NCI-H774 (cell line): ENCODE data around the gene NR4A2.

Experiments used
- DNase-seq: peaks from one replicate; lab custom pipeline; 2025; lab: John Stamatoyannopoulos, UW

NR4A2 gene

GRCh38 chr2:156332534-156333273 lies at the start of gene NR4A2:
Gene NR4A2 (minus strand): TSS chr2:156332721. CDS start chr2:156330186, 2,535 bp downstream.
- DNase-seq, result peak; percentile 93

GRCh38 chr2:156380117-156380645 lies 47.7 kb upstream of the NR4A2 start:
- no peak for DNase-seq

DNA sequence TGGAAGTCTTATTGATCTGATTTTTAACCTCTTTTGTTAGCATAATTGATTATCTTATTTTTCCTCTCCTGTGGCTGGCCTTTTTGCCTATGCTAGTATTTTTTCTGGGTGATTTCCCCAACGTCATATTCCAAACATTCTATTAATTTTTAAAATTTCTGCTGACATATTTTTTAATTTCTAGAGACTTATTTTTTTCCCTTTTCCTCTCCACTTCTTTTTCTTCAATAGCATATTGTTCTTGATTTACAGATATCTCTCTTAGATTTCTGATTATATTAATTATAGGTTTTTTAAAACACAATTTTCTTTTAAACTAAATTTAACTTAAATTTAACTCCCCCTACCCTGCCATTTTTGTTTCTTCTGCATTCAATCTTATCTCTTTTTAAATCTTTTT lies 47.2 kb upstream of the NR4A2 start:
- no peak for DNase-seq

DNA sequence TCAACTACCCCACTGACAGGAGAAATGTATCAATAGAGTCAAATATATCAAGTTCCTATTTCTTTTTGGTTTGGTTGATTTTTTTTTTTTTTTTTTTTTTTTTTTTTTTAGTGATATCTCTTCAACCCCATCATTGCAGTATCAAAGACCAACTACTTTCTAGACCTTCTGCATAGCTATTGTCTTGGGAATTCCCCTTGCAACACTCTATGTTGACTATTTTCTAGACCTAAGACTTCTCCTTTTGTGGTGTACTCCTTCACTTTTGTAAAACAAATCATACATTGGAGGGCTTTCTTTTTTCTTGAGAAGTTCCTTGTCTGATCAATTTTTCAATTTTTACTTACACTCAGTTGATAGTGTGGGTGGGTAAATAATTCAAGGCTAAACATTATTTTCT lies 46.5 kb upstream of the NR4A2 start:
- DNase-seq, result no peak

GRCh38 chr2:156366753-156367152 lies 34.2 kb upstream of the NR4A2 start:
- no peak for DNase-seq

DNA sequence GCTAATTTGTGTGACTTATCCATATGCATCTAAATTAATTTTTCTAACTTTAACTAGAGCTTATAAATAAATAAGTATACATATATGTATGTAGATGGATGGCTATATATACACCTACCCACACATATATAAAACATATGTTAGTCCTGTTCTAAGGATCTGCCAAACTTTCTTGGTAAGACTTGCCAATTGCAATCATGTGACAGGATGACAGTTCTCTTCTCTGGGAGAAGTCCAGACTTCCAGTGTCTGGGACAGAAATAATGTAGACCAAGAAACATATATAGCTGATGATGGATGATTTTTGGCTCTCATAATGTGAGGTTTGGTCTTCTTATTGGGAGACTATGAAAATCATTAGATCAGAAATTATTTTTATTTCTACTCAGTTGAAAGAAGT lies 30.6 kb upstream of the NR4A2 start:
- DNase-seq, result no peak

DNA sequence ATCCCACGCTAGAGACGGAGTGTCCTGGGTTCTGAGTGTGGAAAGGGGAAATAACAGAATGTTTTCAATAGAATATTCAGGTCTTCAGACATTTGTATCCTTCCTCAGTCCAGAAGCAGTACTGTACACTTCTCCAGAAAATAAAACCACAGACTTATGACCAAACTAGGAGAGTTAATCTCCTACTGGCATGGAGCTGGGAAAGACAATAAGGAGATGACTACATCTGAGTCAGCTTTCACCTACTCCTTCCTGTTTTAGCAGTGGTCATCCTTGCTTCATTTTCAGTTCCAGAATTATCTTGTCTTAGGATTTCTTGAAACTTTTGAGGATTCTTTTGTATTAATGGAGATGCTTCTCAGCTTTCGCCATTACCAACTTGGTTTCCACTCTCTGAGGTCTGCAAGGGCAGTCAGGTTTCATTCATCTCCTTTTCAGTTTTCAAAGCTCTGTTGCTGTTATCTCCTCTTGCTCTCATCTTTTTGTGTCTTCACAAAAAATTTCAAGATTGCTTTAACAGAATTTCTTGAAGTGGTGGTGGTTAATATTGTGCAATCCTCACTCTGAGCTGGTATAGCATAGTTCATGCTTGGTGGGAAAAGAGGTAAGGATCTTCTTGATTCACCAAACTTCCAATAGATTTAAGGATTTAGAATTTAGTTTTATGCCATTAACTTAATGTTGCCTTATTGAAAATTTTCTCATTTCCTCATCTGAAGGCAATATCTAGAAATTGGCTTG lies 23.7 kb upstream of the NR4A2 start:
- DNase-seq, result no peak

GRCh38 chr2:156352911-156353310 lies 20.4 kb upstream of the NR4A2 start:
- DNase-seq, result no peak

DNA sequence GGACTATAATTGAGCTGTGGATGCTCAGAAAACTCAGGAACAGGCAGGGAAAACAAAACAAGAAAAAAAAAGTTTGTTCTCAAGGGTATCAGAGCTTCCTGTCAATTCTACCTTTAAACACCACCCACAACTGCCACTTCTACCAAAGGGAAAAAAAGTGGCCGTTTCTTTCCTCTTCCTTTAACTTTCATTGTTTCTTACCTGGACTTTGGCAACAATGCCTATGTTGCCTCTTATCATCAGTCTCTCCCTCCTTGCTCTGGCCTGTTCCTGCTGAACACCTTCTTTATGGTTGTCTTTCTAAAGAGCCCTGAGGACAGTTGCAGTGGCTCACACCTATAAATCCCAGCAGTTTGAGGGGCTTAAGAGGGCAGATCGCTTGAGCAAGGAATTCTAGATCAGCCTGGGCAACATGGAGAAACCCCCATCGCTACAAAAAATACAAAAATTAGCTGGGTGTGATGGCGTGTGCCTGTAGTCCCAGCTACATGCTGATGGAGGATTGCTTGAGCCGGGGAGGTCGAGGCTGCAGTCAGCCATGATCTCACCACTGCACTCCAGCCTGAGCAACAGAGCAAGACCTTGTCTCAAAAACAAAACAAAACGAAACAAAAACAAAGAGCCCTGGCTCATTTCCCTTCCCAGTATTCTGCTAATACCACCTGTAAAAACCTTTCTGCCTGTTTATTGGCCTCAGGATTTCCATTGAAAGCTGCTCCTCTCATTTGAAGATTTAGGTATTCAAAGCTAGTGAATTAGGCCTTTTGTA lies 18.0 kb upstream of the NR4A2 start:
- DNase-seq, result no peak

DNA sequence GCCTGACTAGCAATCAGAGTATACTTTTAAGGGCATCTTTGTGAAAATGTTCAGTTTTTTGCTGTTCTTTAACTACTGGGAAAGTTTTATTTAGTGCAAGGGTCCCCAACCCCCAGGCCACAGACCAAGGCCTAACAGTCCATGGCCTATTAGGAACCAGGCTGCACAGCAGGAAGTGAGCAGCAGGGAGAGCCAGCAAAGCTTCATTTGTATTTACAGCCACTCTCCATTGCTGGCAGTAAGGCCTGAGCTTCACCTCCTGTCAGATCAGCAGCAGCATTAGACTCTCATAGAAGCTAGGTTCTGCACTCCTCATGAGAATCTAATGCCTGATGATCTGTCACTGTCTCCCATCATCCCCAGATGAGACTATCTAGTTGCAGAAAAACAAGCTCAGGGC lies 17.1 kb upstream of the NR4A2 start:
- DNase-seq, result no peak

DNA sequence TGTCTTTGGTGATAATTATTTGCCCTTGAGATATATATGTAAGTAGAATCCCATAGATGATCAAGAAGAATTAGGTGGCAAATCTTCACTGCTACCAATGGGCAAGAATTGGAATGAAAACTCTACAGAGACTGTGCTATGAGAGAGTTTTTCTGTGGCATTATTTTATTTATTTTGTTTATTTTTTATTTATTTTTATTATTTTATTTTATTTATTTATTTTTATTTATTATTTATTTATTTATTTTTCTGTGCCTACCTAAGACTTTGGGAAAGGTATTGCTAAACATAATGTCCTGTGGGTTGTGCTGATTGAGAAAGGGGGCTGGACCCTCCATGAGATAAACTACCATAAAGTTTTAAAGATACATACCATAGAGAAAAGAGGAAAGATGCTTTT lies 16.6 kb upstream of the NR4A2 start:
- no peak for DNase-seq

- DNase-seq, result no peak
Measured at GRCh38 chr2:156347431-156347830, 14.9 kb upstream of the NR4A2 start.

DNA sequence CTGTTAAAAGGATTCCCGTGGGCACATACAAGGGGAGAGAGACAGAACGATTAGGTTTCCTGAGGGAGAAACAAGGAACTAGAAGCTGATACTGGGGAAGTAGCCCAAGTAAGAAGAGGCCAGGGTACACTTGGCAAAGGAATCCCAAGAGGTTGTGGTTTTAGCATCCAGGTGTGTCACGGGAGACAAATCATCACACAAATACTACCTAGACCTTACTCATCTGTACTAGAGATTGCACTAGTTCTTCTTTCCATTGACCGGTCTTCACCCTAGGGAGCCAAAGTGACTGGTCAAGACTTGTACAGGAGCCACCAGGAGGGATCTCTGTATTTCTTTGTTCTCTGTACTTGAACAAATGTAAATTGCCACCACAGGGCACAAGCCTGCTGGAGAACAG lies 14.2 kb upstream of the NR4A2 start:
- DNase-seq, result no peak

DNA sequence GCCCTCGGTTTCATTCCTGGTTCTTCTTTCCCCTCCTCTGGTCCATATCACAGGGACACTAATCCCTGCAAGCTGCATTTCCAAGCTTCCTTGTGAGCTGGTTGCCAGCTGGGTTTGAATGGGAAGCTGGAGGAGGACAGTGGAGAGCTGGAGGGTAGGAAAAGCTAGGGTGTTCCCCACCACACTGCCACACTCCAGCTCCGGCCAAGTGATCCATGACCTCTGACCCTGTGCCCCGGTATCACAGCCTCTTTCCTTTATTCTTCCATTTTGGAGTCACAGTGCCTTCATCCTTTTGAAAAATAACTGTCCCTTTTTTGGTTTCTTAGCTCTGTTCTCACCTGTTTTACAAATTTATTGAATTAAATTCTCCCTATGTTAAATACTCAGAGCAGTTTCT lies 13.1 kb upstream of the NR4A2 start:
- DNase-seq, result no peak

- no peak for DNase-seq
Measured at GRCh38 chr2:156343940-156344301, 11.4 kb upstream of the NR4A2 start.

- DNase-seq, result peak; percentile 18
Measured at GRCh38 chr2:156343096-156343939, 10.8 kb upstream of the NR4A2 start.

- peak; percentile 92 for DNase-seq
Measured at GRCh38 chr2:156342254-156343095, 10.0 kb upstream of the NR4A2 start.

DNA sequence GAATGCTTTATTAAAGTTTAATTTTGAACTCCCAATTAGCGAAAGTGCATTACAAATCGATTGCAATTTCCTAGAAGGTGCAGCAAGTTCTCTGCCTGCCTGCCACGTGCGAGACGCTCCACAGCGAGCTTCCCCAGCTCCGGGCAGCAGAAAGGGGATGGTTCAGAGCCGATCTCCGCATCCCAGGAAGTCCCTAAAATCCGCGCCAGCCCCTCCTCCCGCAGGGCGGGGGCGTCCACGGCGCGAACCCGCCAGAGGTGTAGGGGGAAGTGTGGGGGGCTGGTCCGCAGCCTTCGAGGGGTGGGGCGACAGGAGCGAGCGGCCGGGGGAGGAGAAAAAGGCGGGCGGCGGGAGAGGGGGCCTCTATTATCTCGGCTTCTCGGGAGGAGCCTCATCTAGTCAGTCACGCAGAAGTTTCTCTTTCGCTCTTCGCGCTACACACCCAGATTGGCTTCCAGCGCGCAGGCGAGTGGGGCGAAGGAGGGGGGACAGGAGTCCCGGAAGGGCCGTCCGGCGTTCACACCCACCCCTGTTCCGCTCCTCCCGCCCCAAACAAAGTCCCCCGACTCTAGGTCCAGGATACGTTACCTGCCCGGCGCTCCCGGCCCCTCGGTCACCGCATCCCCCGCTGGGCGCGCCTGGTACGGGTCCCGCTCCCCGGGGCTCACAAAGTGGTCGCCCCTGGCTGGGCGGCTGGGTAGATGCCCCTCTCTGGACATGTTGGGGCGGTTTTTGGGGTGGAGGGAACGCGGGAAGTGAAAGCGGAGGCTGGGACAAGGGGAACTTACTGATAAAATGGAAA lies 9.1 kb upstream of the NR4A2 start:
- peak; percentile 93 for DNase-seq

GRCh38 chr2:156340804-156341451 lies 8.4 kb upstream of the NR4A2 start:
- DNase-seq, result peak; percentile 64
